HEK293 (cell line): ENCODE measurements around the gene KCNAB1.

ENCODE experiments used
- CTCF ChIA-PET: fragments of 350-600 bp; formaldehyde crosslinking; extraction: SDS; loops from one replicate; lab custom pipeline; 2021; ENCODE audit warnings: antibody characterized with exemption; lab: Yijun Ruan, JAX
- POLR2A ChIA-PET: fragments of 300-600 bp; formaldehyde crosslinking; extraction: SDS; loops from one replicate; lab custom pipeline; 2020; ENCODE audit warnings: antibody characterized with exemption, inconsistent platforms; lab: Yijun Ruan, JAX
- H3K27ac ChIP-seq: fragments of 200-500 bp; sonication (Bioruptor generic); 2 replicates; pipeline ENCODE4 v1.5.1; 2014; ENCODE audit warnings: low read depth, low read length, control low read depth, inconsistent platforms; ENCODE audit errors: extremely low read depth
- H3K36me3 ChIP-seq, 2 experiments: fragments of 200-500 bp in 1 of 2; sonication (Bioruptor generic) in 1 of 2; 1 replicate in 1 of 2; 2 replicates in 1 of 2; pipeline ENCODE4 v1.5.1; 2014 to 2017; ENCODE audit warnings: inconsistent platforms in 2 of 2, low read length in 2 of 2; ENCODE audit not compliant: control insufficient read depth in 2 of 2, insufficient read depth in 1 of 2
- H3K4me1 ChIP-seq: fragments of 200-500 bp; sonication (Bioruptor generic); 2 replicates; pipeline ENCODE4 v1.5.1; 2014; ENCODE audit warnings: mild to moderate bottlenecking, low read length, inconsistent platforms; ENCODE audit not compliant: control insufficient read depth, insufficient read depth
- H3K4me3 ChIP-seq: 2 replicates; pipeline ENCODE4 v1.5.1; 2011; ENCODE audit warnings: low read depth, mild to moderate bottlenecking, control low read depth, low read length, moderate library complexity
- H3K9me3 ChIP-seq: fragments of 200-500 bp; sonication (Bioruptor generic); 2 replicates; pipeline ENCODE4 v1.5.1; 2014; ENCODE audit warnings: low read depth, low read length, inconsistent platforms; ENCODE audit not compliant: control insufficient read depth, insufficient read depth
- SALL2 ChIP-seq: fragments of 450-650 bp; formaldehyde crosslinking; IDR thresholded peaks from 2 replicates; pipeline ENCODE4 v1.5.0; 2017; ENCODE audit warnings: missing biosample characterization, mild to moderate bottlenecking, missing genetic modification characterization, borderline replicate concordance
- YY2 ChIP-seq: fragments of 450-650 bp; formaldehyde crosslinking; IDR thresholded peaks from 2 replicates; pipeline ENCODE4 v1.5.1; 2016; ENCODE audit warnings: missing biosample characterization, missing genetic modification characterization
- ZBTB20 ChIP-seq: fragments of 450-650 bp; formaldehyde crosslinking; IDR thresholded peaks from 2 replicates; pipeline ENCODE4 v1.5.1; 2016; ENCODE audit warnings: missing biosample characterization, missing genetic modification characterization
- ZBTB7A ChIP-seq: fragments of 450-650 bp; formaldehyde crosslinking; IDR thresholded peaks from 2 replicates; pipeline ENCODE4 v1.5.1; 2016; ENCODE audit warnings: low read depth, missing biosample characterization, missing genetic modification characterization
- ZFHX2 ChIP-seq: fragments of 450-650 bp; formaldehyde crosslinking; conservative IDR thresholded peaks from 2 replicates; pipeline ENCODE4 v1.5.1; 2016; ENCODE audit warnings: missing biosample characterization, missing genetic modification characterization
- ZFP69B ChIP-seq: fragments of 450-650 bp; formaldehyde crosslinking; IDR thresholded peaks from 2 replicates; pipeline ENCODE4 v1.5.1; 2016; ENCODE audit warnings: missing biosample characterization, missing genetic modification characterization
- ZNF184 ChIP-seq: fragments of 450-650 bp; IDR thresholded peaks from 2 replicates; pipeline ENCODE4 v1.5.1; 2018; ENCODE audit warnings: missing biosample characterization, mild to moderate bottlenecking, missing genetic modification characterization
- ZNF354C ChIP-seq: fragments of 450-650 bp; formaldehyde crosslinking; IDR thresholded peaks from 2 replicates; pipeline ENCODE4 v1.5.1; 2016; ENCODE audit warnings: missing biosample characterization, missing genetic modification characterization, low read depth, borderline replicate concordance
- ZNF391 ChIP-seq: fragments of 450-650 bp; formaldehyde crosslinking; IDR thresholded peaks from 2 replicates; pipeline ENCODE4 v1.5.1; 2016; ENCODE audit warnings: low read depth, missing biosample characterization, missing genetic modification characterization, borderline replicate concordance
- ZNF473 ChIP-seq: fragments of 450-650 bp; formaldehyde crosslinking; IDR thresholded peaks from 2 replicates; pipeline ENCODE4 v1.5.1; 2017; ENCODE audit warnings: missing biosample characterization, missing genetic modification characterization
- ZNF549 ChIP-seq: fragments of 450-650 bp; IDR thresholded peaks from 2 replicates; pipeline ENCODE4 v1.5.1; 2018; ENCODE audit warnings: missing biosample characterization, missing genetic modification characterization, mild to moderate bottlenecking, inconsistent platforms, moderate library complexity
- TF ChIP-seq, protein P1 (sequence below): fragments of 450-650 bp; formaldehyde crosslinking; IDR thresholded peaks from 2 replicates; pipeline ENCODE4 v1.5.1; 2016; ENCODE audit warnings: missing biosample characterization, missing genetic modification characterization
- TF ChIP-seq, protein P2 (sequence below): fragments of 450-650 bp; formaldehyde crosslinking; IDR thresholded peaks from 2 replicates; pipeline ENCODE4 v1.5.1; 2016; ENCODE audit warnings: missing biosample characterization, missing genetic modification characterization
- TF ChIP-seq, protein P3 (sequence below): fragments of 450-650 bp; formaldehyde crosslinking; IDR thresholded peaks from 2 replicates; pipeline ENCODE4 v1.5.1; 2016; ENCODE audit warnings: missing biosample characterization, missing genetic modification characterization, low read depth
- TF ChIP-seq, protein P4 (sequence below): fragments of 450-650 bp; formaldehyde crosslinking; IDR thresholded peaks from 2 replicates; pipeline ENCODE4 v1.5.1; 2016; ENCODE audit warnings: missing biosample characterization, missing genetic modification characterization, borderline replicate concordance
- TF ChIP-seq, protein P5 (sequence below): fragments of 450-650 bp; IDR thresholded peaks from 2 replicates; pipeline ENCODE4 v1.5.1; 2018; ENCODE audit warnings: missing biosample characterization, missing genetic modification characterization

The KCNAB1 gene

DNA sequence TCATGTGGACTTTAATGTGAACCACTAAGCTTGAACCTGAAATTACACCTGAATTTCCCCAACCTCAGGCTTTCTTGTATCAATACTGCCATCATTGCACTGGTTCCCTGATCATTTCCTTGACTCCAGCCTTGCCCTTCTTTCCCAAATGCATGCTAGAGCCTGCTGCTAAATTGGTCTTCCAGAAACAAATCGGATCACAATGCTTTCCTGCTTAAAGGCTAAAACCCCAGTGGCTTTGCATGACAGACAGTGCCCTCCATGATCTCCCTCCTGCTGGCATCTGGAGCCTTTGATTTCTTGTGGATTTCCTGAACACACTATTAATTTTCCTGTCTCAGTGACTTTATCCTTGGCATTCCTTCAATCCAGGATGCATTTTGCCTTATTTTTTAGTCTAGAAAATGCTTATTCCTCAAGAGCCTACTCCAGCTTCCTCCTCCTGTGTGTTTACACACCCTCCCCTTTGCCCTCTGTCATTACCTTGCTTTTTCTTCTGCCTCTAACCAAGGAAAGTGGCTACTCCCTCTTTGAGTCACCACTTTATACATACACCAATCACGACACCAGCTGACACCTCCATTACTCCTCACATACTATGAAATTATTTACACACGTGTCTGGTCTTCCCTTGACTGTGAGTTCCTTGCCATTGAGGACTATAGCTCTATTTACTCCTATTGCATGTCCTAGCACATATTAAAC lies 214.6 kb downstream of the KCNAB1 start (continued):
- TF ChIP-seq, protein P1, sequence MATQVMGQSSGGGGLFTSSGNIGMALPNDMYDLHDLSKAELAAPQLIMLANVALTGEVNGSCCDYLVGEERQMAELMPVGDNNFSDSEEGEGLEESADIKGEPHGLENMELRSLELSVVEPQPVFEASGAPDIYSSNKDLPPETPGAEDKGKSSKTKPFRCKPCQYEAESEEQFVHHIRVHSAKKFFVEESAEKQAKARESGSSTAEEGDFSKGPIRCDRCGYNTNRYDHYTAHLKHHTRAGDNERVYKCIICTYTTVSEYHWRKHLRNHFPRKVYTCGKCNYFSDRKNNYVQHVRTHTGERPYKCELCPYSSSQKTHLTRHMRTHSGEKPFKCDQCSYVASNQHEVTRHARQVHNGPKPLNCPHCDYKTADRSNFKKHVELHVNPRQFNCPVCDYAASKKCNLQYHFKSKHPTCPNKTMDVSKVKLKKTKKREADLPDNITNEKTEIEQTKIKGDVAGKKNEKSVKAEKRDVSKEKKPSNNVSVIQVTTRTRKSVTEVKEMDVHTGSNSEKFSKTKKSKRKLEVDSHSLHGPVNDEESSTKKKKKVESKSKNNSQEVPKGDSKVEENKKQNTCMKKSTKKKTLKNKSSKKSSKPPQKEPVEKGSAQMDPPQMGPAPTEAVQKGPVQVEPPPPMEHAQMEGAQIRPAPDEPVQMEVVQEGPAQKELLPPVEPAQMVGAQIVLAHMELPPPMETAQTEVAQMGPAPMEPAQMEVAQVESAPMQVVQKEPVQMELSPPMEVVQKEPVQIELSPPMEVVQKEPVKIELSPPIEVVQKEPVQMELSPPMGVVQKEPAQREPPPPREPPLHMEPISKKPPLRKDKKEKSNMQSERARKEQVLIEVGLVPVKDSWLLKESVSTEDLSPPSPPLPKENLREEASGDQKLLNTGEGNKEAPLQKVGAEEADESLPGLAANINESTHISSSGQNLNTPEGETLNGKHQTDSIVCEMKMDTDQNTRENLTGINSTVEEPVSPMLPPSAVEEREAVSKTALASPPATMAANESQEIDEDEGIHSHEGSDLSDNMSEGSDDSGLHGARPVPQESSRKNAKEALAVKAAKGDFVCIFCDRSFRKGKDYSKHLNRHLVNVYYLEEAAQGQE (tag by site-specific recombination) = no peak

DNA sequence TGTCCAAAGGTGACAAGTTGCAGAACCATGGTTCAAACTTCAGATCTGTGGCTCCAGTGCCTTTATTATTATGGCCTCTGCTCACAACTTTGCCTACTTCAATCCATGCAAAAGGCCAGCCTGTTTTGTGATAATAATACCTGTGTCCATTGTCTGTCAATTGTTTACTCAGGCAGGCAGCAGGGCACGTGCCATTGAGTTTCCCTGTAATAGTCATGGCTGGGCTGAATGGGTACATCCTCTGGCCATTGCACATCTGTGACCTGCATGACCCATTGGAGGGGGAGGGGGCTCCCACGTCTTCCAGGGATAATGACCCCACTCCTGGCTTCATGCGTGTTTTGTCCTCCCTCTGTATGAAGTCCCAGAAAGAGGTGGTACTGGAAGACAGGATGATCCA lies 219.1 kb downstream of the KCNAB1 start:
- Histone ChIP-seq H3K36me3 (no peaks in the 10 kb centered on the region), H3K4me3 (no peak overlapping the region), H3K9me3 (no peaks in the 10 kb centered on the region), H3K27ac (no peak overlapping the region), H3K4me1 (no peaks in the 10 kb centered on the region)
- ChIA-PET CTCF (no interaction called here), POLR2A (no interaction called here)
- TF ChIP-seq YY2 (tag by site-specific recombination) (no peak), SALL2 (tag by site-specific recombination) (no peak), ZFP69B (no peak), ZBTB7A (tag by site-specific recombination) (no peak), ZNF549 (no peak), ZNF391 (tag by site-specific recombination) (no peak), ZBTB20 (no peak), ZNF354C (tag by site-specific recombination) (no peak), ZNF184 (tag by site-specific recombination) (no peak), ZFHX2 (no peak), ZNF473 (no peak)
- TF ChIP-seq, protein P2, sequence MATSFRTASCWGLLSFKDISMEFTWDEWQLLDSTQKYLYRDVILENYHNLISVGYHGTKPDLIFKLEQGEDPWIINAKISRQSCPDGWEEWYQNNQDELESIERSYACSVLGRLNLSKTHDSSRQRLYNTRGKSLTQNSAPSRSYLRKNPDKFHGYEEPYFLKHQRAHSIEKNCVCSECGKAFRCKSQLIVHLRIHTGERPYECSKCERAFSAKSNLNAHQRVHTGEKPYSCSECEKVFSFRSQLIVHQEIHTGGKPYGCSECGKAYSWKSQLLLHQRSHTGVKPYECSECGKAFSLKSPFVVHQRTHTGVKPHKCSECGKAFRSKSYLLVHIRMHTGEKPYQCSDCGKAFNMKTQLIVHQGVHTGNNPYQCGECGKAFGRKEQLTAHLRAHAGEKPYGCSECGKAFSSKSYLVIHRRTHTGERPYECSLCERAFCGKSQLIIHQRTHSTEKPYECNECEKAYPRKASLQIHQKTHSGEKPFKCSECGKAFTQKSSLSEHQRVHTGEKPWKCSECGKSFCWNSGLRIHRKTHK (tag by site-specific recombination) = no peak
- TF ChIP-seq, protein P3, sequence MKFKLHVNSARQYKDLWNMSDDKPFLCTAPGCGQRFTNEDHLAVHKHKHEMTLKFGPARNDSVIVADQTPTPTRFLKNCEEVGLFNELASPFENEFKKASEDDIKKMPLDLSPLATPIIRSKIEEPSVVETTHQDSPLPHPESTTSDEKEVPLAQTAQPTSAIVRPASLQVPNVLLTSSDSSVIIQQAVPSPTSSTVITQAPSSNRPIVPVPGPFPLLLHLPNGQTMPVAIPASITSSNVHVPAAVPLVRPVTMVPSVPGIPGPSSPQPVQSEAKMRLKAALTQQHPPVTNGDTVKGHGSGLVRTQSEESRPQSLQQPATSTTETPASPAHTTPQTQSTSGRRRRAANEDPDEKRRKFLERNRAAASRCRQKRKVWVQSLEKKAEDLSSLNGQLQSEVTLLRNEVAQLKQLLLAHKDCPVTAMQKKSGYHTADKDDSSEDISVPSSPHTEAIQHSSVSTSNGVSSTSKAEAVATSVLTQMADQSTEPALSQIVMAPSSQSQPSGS (tag by site-specific recombination) = no peak
- TF ChIP-seq, protein P4, sequence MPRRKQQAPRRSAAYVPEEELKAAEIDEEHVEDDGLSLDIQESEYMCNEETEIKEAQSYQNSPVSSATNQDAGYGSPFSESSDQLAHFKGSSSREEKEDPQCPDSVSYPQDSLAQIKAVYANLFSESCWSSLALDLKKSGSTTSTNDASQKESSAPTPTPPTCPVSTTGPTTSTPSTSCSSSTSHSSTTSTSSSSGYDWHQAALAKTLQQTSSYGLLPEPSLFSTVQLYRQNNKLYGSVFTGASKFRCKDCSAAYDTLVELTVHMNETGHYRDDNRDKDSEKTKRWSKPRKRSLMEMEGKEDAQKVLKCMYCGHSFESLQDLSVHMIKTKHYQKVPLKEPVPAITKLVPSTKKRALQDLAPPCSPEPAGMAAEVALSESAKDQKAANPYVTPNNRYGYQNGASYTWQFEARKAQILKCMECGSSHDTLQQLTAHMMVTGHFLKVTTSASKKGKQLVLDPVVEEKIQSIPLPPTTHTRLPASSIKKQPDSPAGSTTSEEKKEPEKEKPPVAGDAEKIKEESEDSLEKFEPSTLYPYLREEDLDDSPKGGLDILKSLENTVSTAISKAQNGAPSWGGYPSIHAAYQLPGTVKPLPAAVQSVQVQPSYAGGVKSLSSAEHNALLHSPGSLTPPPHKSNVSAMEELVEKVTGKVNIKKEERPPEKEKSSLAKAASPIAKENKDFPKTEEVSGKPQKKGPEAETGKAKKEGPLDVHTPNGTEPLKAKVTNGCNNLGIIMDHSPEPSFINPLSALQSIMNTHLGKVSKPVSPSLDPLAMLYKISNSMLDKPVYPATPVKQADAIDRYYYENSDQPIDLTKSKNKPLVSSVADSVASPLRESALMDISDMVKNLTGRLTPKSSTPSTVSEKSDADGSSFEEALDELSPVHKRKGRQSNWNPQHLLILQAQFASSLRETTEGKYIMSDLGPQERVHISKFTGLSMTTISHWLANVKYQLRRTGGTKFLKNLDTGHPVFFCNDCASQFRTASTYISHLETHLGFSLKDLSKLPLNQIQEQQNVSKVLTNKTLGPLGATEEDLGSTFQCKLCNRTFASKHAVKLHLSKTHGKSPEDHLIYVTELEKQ = no peak
- TF ChIP-seq, protein P5, sequence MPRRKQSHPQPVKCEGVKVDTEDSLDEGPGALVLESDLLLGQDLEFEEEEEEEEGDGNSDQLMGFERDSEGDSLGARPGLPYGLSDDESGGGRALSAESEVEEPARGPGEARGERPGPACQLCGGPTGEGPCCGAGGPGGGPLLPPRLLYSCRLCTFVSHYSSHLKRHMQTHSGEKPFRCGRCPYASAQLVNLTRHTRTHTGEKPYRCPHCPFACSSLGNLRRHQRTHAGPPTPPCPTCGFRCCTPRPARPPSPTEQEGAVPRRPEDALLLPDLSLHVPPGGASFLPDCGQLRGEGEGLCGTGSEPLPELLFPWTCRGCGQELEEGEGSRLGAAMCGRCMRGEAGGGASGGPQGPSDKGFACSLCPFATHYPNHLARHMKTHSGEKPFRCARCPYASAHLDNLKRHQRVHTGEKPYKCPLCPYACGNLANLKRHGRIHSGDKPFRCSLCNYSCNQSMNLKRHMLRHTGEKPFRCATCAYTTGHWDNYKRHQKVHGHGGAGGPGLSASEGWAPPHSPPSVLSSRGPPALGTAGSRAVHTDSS = no peak
